ENCODE data around the gene MRPL51.

- TF ChIP-seq, protein P1, sequence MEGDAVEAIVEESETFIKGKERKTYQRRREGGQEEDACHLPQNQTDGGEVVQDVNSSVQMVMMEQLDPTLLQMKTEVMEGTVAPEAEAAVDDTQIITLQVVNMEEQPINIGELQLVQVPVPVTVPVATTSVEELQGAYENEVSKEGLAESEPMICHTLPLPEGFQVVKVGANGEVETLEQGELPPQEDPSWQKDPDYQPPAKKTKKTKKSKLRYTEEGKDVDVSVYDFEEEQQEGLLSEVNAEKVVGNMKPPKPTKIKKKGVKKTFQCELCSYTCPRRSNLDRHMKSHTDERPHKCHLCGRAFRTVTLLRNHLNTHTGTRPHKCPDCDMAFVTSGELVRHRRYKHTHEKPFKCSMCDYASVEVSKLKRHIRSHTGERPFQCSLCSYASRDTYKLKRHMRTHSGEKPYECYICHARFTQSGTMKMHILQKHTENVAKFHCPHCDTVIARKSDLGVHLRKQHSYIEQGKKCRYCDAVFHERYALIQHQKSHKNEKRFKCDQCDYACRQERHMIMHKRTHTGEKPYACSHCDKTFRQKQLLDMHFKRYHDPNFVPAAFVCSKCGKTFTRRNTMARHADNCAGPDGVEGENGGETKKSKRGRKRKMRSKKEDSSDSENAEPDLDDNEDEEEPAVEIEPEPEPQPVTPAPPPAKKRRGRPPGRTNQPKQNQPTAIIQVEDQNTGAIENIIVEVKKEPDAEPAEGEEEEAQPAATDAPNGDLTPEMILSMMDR (IDR thresholded peaks at IDR 0.05; ENCODE audit: insufficient read depth, low read depth, low read length): no peak
- TF ChIP-seq EZH2 (IDR thresholded peaks at IDR 0.05; ENCODE audit: insufficient read depth, low read length): no peak
Observed at GRCh38 chr12:6533923-6534694, 41.0 kb upstream of the MRPL51 start, which contains the start of gene GAPDH.

All from astrocyte (in vitro differentiated cells and primary cell).